ENCODE data around the gene RPS25.
A peak's percentile ranks its signal among the peaks of the same experiment; 100 is the strongest.
"Not testable (repeated sequence)": the region's sequence is repeated elsewhere in the genome, so short reads cannot be mapped to it uniquely, and the experiment has no call there.

RPS25 gene

GRCh38 chr11:119018074-119018938 lies at the start of gene RPS25, which contains the start of gene TRAPPC4:
TSS of gene RPS25 (minus strand) at chr11:119018343. CDS start at chr11:119018284, 59 bp downstream.
TSS of gene TRAPPC4 (plus strand) at chr11:119018766. CDS start at chr11:119018796, 30 bp downstream.
- peak; percentile 90 to 94 (median 94) for DNase-seq (ENCODE audit: low read depth in 3 of 3)

GRCh38 chr11:119067371-119068222 lies 49.5 kb upstream of the RPS25 start, which contains the start of gene VPS11:
TSS of gene VPS11 (plus strand) at chr11:119067818. CDS start at chr11:119067824, 6 bp downstream.
- DNase-seq (ENCODE audit: low read depth in 3 of 3), result peak; percentile 95 to 99 (median 96)

- DNase-seq (ENCODE audit: low read depth in 3 of 3), result no peak
Measured at GRCh38 chr11:119065369-119065768, 47.2 kb upstream of the RPS25 start.

GRCh38 chr11:119062779-119063178 lies 44.6 kb upstream of the RPS25 start:
- DNase-seq (ENCODE audit: low read depth in 3 of 3), result no peak

- DNase-seq (ENCODE audit: low read depth in 3 of 3), result no peak
Measured at GRCh38 chr11:119061256-119061655, 43.1 kb upstream of the RPS25 start.

- DNase-seq (ENCODE audit: low read depth in 3 of 3), result not testable (repeated sequence)
Measured at GRCh38 chr11:119059128-119059527, 41.0 kb upstream of the RPS25 start.

- DNase-seq (ENCODE audit: low read depth in 3 of 3), result peak; percentile 97 to 99 (median 98)
Measured at GRCh38 chr11:119057000-119057769, 39.0 kb upstream of the RPS25 start, which contains the start of gene HYOU1. TSS of gene HYOU1 (minus strand) at chr11:119057205. CDS start at chr11:119056160, 1,045 bp downstream.

GRCh38 chr11:119056421-119056999 lies 38.4 kb upstream of the RPS25 start:
- peak in 2 of 3 experiments; percentile 5 to 37 for DNase-seq (ENCODE audit: low read depth in 3 of 3)

- DNase-seq (ENCODE audit: low read depth in 3 of 3), result no peak
Measured at GRCh38 chr11:119055901-119056300, 37.8 kb upstream of the RPS25 start.

GRCh38 chr11:119054418-119054817 lies 36.3 kb upstream of the RPS25 start:
- DNase-seq (ENCODE audit: low read depth in 3 of 3), result no peak

GRCh38 chr11:119052163-119052814 lies 34.1 kb upstream of the RPS25 start:
- no peak for DNase-seq (ENCODE audit: low read depth in 3 of 3)

- DNase-seq (ENCODE audit: low read depth in 3 of 3), result no peak
Measured at GRCh38 chr11:119051440-119052162, 33.5 kb upstream of the RPS25 start.

GRCh38 chr11:119049081-119049480 lies 30.9 kb upstream of the RPS25 start:
- DNase-seq (ENCODE audit: low read depth in 3 of 3), result no peak

- DNase-seq (ENCODE audit: low read depth in 3 of 3), result no peak
Measured at GRCh38 chr11:119048644-119049043, 30.5 kb upstream of the RPS25 start.

- no peak for DNase-seq (ENCODE audit: low read depth in 3 of 3)
Measured at GRCh38 chr11:119047205-119047604, 29.1 kb upstream of the RPS25 start.

GRCh38 chr11:119046489-119046888 lies 28.3 kb upstream of the RPS25 start:
- no peak for DNase-seq (ENCODE audit: low read depth in 3 of 3)

GRCh38 chr11:119044708-119045107 lies 26.6 kb upstream of the RPS25 start:
- DNase-seq (ENCODE audit: low read depth in 3 of 3), result no peak

GRCh38 chr11:119042927-119043326 lies 24.8 kb upstream of the RPS25 start:
- DNase-seq (ENCODE audit: low read depth in 3 of 3), result no peak

- DNase-seq (ENCODE audit: low read depth in 3 of 3), result no peak
Measured at GRCh38 chr11:119041821-119042514, 23.8 kb upstream of the RPS25 start.

Data from stimulated activated CD4-positive, alpha-beta T cell treated with anti-CD3 and anti-CD28 coated beads, TNF-alpha, amount 100 ng/mL, for 24 hours (primary cell).